NCI-H2107 treated with DMSO at 0.1 percent for 48 hours (cell line): ENCODE measurements around the gene MEX3D.
"Not testable (repeated sequence)": the region's sequence is repeated elsewhere in the genome, so short reads cannot be mapped to it uniquely, and the experiment has no call there.

ENCODE experiments used
- DNase-seq: peaks from one replicate; lab custom pipeline; 2025; ENCODE audit not compliant: unreplicated experiment; lab: John Stamatoyannopoulos, UW

The MEX3D gene

DNA sequence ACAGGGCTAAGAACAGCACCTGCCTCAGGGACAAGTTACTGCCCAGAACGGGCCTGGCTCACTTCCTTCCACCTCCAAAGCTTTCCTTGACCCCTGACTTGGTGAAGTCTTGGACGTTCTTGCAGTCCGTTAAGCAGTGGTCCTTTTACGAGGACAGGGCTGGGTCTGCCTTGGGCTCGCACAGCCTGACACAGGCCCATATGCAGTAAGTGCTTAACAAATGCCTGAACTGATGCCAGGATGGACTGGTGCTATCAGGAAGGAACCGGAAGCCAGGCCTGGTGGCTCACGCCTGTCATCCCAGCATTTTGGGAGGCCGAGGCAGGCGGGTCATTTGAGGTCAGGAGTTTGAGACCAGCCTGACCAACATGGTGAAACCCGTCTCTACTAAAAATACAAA lies 46.1 kb downstream of the MEX3D start:
- no peak for DNase-seq

DNA sequence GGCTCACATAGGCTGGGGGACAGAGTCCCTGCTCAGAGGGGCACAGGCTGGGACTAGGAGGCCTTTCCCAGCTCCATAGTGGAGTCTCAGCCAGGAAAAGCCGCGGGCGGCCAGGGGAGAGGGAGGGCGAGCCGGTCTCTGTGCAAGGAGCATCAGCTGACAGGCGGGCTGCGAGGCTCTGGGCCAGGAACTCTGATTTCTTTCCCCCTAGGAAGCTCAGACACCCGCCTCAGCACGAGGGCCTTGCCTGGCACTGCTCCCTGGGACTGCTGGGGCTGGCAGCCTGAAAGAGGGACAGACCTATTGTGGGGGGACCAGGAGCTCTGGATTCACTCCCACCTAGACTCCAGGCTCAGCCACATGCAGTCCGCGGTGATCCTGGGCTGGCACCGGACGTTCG lies 46.5 kb downstream of the MEX3D start:
- no peak for DNase-seq

DNA sequence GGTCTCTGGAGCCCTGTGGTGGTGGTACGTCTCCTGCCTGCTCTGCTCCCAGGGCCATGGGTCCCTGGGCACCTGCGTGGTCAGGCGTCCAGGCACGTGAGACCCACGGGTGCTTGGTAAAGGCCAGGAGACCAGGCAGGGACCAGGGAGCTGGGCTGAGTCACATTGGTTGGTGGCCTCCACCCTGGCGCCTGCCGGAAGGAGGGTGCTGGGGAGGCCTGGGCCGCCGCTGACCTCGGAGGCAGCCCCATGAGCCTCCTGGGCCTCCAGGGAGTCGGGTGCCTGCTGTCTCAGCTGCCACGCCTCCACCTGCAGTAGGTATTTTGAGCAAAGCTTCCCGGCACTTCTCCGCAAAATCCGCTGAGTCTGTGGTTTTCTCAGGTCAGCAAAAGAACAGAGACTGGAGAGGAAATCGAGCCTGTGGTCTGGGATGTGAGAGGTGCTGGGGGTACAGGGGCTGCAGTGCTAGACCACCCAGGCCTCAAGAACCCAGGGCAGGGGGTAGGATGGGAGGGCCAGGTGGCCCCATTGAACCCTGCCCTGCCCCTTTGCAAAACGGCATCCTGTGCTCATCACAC lies 47.8 kb downstream of the MEX3D start:
- DNase-seq, result no peak

DNA sequence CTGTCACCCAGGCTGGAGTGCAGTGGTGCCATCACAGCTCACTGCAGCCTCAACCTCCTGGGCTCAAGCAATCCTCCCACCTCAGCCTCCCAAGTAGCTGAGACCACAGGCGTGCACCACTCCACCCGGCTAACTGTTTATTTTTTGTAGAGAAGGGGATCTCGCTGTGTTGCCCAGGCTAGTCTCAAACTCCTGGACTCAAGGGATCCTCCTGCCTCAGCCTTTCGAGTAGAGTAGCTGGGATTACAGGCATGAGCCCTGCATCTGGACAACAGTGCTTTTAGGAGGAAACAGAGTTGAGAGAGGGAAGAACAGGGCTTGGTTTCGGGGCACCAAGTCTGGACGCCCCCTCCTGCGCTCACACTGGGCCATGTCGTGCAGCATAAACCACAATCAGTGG lies 48.3 kb downstream of the MEX3D start:
- not testable (repeated sequence) for DNase-seq

- no peak for DNase-seq
These were observed 49.7 kb downstream of the MEX3D start for GRCh38 chr19:1518471-1518870.

DNA sequence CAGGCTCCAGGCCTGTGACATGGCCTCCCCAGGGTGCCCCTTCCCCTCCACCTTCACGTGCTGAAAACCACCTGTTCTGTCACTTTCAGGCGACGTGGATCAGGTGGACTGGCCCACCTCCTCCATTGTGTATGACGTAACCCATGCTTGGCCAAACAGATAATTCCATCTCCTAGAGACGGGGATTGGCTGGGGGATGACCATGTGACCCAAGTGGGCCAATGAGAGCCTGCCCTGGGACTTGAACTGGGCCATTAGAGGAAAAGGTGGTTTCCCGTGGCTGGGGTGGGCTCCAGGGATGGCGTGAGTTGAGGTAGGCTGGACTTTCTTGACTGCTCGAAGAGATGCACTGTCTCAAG lies 51.8 kb downstream of the MEX3D start:
- no peak for DNase-seq

GRCh38 chr19:1514986-1515721 lies 53.0 kb downstream of the MEX3D start:
- no peak for DNase-seq

- DNase-seq, result no peak
These were observed 53.8 kb downstream of the MEX3D start for GRCh38 chr19:1514295-1514661.

DNA sequence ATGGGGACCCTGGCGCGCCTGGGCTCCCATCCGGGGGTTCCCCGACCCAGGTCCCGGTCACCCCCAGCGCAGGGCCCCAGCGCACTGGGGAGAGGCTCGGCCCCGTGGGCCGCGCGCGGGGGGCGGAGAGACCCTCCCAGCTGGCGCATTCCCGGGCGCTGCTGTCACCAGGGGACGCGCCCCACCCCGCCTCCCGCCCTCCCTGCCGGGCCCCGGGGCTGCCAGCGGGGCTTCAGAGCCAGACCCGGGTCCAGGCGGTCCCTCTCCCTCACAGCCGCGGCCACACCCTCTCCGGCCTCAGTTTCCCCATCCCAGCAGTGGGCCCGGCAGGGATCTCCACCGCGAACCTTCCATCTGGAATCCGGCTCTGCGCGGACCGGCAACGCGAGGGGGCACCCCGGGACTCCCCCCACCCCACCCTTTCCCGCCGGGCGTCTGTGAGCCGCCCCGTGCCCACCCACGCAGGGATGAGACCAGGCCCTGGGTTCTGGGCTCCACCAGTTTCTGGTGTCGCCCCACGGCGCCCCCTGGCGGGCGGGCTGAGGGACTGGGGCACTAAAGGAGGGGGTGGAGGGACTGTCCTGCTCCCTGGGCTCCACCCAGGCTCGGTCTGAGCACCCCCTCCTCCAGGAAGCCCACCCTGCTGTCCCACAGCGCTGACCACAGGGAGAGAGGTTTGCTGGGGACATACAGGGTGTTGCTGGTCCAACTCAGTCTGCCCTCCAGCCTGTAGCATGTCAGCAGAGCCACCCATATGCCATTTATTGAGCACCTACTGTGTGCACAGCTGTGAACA lies 54.4 kb downstream of the MEX3D start:
- DNase-seq, result no peak

DNA sequence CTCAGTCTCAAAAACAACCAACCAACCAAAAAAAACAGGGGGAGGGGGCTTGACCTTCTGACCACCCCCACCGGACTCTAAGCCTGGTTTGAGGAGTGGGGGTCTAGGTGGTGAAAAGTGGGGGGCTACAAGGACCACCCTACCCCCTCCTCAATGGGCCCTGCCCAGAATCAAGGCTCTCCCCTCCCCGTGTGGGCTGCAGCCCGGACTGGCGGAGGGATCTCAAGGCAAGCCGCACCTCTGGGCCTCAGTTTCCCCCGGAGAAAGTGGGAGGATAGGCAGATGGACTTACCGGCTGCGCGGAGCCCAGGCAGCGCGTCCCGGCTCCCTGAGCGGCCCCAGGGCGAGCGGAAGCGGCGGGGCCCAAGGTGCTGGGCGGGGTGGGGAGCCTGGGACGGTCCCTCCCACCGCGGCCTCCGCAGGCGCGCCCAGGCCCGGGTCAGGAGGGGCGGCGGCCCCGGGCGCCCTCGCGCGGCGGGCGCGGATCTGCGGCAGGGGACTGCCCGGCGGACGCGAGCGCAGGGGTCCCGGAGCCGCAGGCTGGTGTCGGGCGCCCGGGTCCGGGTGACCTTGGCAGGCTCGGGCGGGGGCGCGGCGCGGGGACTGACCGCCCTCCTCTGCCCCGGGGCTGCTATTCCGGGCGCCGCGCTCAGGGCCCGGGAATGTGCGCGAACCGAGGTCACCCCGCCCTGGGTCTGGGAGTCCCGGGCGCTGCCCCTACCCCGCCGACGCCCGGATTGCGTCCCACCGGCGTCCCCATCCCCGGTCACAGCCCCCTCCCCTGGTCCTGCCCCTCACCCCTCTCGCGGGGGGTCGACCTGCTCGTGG lies 55.2 kb downstream of the MEX3D start, which contains the start of gene ADAMTSL5:
TSS of gene ADAMTSL5 (minus strand) at position 349 of the 828 bp plus-strand sequence. CDS start 2,076 bp downstream, outside the sequence.
- no peak for DNase-seq

DNA sequence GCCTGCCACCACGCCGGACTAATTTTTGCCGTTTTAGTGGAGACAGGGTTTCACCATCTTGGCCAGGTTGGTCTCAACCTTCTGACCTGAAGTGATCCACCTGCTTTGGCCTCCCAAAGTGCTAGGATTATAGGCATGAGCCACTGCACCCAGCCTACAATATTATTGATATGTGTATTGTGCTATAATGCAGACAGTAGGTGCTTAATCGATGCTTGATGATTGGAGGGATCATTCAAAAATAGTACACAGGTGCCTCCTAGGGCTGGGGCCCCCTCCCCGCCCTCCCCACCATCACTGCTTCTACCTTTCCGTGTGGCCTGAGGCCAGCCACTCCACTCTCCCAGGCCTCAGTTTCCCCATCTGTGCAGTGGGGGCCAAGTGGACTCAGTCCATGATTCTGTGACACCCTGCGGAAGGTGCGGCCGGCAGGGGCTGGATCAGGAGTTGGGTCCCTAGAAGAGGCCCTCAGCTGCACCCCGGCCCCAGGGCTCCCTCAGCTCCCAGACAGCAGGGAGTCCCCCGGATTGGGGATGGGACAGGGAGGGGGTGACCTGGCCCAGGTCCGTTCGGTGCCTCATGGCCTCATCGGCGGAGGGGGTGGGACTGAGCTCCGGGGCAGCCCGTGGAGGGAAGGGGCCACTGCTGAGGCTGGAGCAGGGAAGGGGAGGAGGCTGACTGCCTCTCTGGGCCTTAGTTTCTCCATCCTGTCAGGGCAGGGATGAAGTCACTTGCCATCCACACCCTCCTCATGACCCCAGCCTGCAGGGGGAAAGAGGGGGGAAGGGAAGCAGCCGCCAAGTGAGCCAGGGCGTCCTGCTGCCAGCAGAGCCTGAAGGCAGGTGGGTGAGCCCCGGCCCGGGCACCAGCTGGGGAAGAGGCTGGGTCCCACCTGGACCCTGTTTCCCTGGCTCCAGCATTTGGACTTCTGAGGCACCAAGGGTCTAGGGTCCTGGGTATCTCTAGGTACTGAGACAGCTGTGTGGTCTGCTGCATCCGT lies 56.5 kb downstream of the MEX3D start:
- DNase-seq, result no peak

GRCh38 chr19:1510807-1511206 lies 57.3 kb downstream of the MEX3D start:
- DNase-seq, result no peak

DNA sequence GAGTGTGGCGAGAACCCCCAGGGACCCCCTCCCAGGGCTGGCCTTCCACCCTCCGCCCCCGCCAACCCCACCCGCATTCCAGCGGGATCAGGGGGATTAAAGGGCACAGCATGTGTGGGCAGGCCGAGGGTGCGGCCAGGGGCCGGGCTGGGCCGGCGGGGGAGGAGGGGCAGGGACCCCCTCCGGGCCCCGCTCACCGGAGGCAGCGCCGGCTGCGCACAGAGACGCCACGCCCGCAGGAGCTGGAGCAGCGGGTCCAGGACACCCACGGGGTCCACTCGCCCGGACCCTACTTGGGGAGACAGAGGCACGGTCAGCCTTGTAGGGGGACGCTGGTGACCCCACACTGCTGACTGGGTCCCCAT lies 57.7 kb downstream of the MEX3D start:
- DNase-seq, result no peak

- no peak for DNase-seq
These were observed 58.3 kb downstream of the MEX3D start for GRCh38 chr19:1509602-1510441.

DNA sequence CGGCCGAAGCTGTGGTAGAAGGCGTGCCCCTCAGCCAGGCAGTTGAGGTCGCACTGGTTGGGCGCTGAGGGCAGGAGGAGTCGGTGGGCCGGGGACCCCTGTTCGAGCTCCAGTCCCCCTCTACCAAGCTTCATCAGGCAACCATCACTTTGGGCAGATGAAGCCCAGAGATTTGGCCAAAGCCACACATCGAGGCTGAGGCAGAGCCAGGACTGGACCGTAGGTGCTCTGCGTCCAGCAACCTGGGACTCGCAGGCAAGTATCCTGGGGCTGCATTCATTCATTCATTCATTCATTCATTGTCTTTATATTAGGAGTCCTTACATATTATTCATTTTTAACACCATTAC lies 59.6 kb downstream of the MEX3D start:
- DNase-seq, result no peak

DNA sequence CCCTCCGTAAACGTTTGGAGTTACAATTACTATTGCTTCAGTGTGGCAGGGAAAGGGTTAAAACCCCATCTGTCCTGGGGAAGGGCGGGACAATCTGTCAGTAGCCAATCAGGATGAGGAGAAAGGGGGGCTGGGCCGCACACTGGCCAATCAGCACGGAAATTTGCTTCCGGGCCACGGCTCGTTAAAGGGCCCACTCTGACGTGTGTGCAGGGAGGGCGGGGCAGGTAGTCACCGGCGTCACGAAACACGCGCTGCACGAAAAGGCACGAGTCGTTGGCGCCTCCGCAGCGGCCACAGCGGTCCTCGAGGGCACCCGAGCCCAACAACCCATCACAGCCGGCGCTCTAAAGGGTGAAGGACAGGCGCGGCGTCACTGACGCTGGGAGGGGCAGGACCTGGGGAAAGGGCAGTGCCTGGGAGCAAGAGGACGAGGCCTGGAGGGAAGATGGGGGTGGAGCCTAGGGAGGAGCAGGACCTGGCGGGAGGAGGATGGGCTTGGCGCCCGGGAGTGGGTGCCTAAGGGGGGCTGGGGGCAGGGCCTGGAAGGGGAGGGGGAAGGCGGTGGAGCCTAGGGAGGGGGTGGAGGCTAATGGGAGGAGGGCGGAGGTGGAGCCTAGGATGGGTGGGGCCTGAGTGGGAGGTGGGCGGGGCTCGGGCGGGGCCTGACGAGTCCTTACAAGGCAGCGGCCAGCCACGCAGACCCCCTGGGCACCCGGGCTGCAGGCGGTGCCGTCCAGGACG lies 60.2 kb downstream of the MEX3D start:
- DNase-seq, result peak; percentile 16

DNA sequence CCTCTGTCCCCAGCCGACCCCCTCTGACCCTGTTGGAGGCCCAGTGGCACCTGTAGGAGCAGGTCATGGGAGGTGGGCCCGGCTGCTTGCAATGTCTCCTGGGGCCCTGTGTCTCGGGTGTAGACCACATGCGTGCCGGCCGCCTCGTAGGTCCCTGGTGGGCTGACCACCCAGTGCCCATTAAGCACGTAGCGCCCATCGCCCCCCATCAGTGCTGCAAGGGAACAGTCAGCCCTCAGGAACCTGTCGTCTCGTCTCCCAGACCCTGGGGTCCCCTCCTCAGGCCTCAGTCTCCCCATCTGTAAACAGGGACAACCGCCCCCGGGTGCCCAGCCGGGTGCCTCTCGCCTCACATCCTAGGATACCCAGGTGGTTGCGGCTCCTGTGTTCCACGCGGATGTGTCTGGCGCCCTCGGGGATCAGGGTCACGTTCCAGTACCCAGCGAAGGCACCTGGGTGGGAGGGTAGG lies 60.9 kb downstream of the MEX3D start:
- no peak for DNase-seq
